Liver (tissue), 3 donors: ENCODE results near the gene DYSF.

Experiments
- ATF3 ChIP-seq: IDR thresholded peaks from 2 replicates; pipeline ENCODE4 v1.6.1; 2016; ENCODE audit warnings: antibody characterized with exemption
- CTCF ChIP-seq: fragments of 150-350 bp; IDR thresholded peaks from 2 replicates; pipeline ENCODE4 v1.5.1; 2017; ENCODE audit warnings: improper control_type of control experiment, low read depth, low read length; ENCODE audit not compliant: missing input control
- JUND ChIP-seq, 2 donors: IDR thresholded peaks; 2 replicates each; pipeline ENCODE4 v1.6.1; 2016; ENCODE audit warnings: antibody characterized with exemption in 2 of 2
- RAD21 ChIP-seq, 2 donors: IDR thresholded peaks; 2 replicates each; pipeline ENCODE4 v1.6.1; 2016; ENCODE audit warnings: antibody characterized with exemption in 2 of 2, mild to moderate bottlenecking in 2 of 2
- REST ChIP-seq: IDR thresholded peaks from 2 replicates; pipeline ENCODE4 v1.6.1; 2016; ENCODE audit warnings: antibody characterized with exemption, mild to moderate bottlenecking
- ZBTB33 ChIP-seq: IDR thresholded peaks from 2 replicates; pipeline ENCODE4 v1.6.1; 2016; ENCODE audit warnings: antibody characterized with exemption
- donor health status: healthy.
- donor health status: healthy.

GRCh38 chr2:71602115-71602495, 148.7 kb downstream of the DYSF start:
- no peak for TF ChIP-seq CTCF
- no peak for TF ChIP-seq RAD21 (IDR thresholded peaks at IDR 0.05)
- TF ChIP-seq REST: no peak
- TF ChIP-seq ATF3: no peak
- no peak for TF ChIP-seq JUND (IDR thresholded peaks at IDR 0.05)
- TF ChIP-seq ZBTB33: no peak
